Activated T-helper 9 cell treated with anti-CD3 and anti-CD28 coated beads, Interleukin-2, amount 50 U/mL, for 16 hours (primary cell): ENCODE data around the gene SERPINA3.
"Not testable (repeated sequence)": the region's sequence is repeated elsewhere in the genome, so short reads cannot be mapped to it uniquely, and the experiment has no call there.

Experiments used
- DNase-seq: peaks from one replicate; pipeline ENCODE4 v3.0.0-alpha.2; 2020; ENCODE audit warnings: low read depth

Gene SERPINA3

DNA sequence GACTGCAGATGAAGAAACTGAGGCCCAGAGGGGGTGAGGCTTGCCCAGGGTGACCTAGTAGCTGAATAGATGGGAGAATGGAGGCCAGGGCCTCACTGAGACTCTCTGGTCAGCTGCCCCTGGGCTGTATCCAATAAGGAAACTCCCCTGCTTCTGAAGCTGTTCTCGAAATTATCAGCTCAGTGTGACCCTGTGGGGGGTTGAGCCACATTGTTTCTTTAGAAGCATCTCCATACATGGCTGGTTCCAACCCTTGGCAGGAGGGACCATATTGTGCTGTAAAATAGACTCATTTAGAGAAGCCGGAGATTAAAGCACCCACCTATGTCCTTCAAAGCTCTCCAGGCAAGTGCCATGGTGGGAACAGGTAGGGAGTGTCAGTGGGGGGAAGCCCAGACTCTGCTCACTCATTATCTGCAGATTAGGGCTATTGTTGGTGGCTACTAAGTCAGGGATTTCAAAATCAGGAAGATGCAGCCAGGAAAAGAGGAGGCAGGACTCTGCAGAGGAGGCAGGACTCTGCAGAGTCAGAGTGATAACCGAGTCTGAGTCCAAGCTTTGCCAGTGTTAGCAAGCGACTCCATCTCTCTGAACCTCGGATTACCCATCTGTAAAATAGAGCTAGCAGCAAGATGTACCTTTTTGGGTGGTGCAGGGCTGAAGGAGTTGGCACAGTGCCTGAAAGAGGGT lies 27.5 kb upstream of the SERPINA3 start:
- DNase-seq, result no peak

GRCh38 chr14:94586635-94587034 lies 25.6 kb upstream of the SERPINA3 start:
- DNase-seq, result no peak

GRCh38 chr14:94588311-94588710 lies 23.9 kb upstream of the SERPINA3 start:
- DNase-seq, result no peak

DNA sequence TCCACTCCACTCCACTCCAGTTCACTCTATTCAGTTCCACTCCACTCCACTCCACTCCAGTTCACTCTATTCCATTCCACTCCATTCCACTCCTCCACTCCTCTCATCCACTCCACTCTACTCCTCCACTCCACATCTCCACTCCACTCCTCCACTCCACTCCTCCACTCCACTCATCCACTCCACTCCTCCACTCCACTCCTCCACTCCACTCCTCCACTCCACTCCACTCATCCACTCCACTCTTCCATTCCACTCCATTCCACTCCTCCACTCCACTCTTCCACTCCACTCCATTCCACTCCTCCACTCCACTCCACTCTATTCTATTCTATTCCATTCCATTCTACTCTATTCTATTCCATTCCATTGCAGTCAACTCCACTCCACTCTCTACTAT lies 21.1 kb upstream of the SERPINA3 start:
- no peak for DNase-seq

DNA sequence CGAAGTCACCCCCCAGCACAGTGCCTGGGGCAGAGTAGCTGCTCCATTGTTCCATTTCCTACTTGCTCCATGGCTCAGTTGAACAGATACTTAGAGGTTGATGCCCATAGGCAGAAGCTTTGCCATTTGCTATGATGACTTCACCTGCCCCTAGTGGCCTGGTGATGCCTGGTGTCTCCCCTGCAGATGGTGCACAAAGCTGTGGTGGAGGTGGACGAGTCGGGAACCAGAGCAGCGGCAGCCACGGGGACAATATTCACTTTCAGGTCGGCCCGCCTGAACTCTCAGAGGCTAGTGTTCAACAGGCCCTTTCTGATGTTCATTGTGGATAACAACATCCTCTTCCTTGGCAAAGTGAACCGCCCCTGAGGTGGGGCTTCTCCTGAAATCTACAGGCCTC lies 20.3 kb upstream of the SERPINA3 start:
- DNase-seq, result no peak

DNA sequence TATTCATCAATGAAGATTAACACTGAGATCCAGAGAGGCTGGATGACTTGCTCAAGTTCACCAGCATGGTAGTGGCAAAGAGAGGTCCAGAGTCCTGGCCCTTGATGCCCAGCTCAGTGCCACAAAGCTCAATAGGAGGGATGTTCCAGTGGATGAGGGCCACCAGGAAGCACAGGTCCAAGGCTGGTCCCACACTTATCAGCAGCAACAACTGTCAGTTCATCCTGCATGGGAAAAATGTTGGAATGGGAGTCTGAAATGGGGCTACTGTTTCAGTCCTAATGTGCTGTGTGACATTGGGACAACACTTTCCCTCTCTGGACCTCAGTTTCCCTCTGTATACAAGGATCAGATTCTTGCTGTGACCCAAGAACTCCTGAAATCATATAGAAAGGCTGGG lies 19.7 kb upstream of the SERPINA3 start:
- no peak for DNase-seq

DNA sequence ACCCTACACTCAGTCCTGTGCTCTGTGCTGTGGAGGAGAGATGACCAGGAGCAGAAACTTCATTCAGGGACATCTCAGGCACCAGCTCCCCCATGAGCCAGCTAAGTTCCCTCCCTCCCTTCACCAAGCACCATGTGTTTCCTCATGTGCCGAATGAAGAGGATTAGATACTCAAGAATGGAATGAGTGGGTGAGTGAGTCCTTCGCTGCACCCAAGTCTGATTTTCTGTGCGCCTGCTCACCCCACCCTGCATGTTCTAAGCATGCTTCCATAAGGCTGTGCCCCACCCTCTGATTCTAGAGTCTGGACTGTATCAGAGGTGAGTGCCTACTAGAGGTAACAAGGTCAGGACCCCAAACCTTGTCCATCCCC lies 18.8 kb upstream of the SERPINA3 start:
- no peak for DNase-seq

GRCh38 chr14:94593749-94594431 lies 18.3 kb upstream of the SERPINA3 start:
- no peak for DNase-seq

- no peak for DNase-seq
These were observed 17.8 kb upstream of the SERPINA3 start for GRCh38 chr14:94594441-94594840.

GRCh38 chr14:94595912-94596311 lies 16.3 kb upstream of the SERPINA3 start:
- no peak for DNase-seq

DNA sequence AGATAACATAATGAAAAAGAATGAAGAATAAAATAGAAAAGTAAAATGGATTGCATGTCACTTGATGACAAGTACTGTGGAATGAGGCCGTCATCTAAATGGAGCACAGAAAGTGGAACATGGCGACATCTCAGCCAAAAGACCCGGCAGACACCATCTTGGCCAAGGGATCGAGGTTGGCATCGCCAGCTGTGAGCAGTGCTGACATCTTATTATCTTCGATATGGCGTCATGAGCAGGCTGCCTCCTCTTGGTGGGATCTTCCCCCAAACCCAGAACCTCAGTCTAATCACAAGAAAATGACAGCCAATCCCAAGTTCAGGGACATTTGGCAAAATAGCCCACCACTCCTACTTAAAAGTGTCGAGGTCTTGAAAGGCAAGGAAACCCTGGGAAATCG lies 15.8 kb upstream of the SERPINA3 start:
- no peak for DNase-seq

DNA sequence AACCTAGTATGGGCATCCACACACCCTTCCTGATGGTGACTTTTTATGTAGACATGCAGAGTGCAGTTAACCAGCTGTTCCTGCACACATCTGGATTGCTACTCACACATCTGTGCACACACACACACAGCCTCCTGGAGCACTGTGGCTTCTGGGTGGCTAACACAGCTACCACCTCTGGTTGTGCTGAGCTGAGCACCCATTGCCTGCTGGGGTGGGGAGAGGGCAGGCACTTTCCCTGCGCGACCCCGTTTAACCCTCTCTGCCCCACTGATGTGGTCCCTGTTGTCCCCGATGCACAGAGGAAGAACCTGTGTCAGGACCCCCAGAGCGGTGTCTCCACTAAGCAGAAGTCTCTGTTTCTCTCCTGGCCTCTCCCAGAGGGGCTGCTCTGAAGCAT lies 14.4 kb upstream of the SERPINA3 start:
- DNase-seq, result no peak

DNA sequence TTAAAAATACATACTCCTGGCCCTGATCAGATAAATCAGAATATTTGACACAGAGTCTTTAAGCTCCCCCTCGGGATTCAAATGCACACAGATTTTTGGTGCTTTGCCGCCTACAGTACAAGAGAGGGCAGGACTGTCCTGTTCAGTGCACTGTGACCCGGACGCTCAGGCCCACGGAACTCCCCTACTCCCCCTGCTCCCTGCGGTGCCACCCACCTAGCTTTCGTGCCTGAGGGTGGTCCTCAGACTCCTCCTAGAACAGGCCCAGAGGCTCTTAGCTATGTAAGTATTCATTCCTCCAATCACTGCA lies 13.7 kb upstream of the SERPINA3 start:
- no peak for DNase-seq

- no peak for DNase-seq
These were observed 13.2 kb upstream of the SERPINA3 start for GRCh38 chr14:94598816-94599655.

- DNase-seq, result no peak
These were observed 12.6 kb upstream of the SERPINA3 start for GRCh38 chr14:94599656-94600004.

DNA sequence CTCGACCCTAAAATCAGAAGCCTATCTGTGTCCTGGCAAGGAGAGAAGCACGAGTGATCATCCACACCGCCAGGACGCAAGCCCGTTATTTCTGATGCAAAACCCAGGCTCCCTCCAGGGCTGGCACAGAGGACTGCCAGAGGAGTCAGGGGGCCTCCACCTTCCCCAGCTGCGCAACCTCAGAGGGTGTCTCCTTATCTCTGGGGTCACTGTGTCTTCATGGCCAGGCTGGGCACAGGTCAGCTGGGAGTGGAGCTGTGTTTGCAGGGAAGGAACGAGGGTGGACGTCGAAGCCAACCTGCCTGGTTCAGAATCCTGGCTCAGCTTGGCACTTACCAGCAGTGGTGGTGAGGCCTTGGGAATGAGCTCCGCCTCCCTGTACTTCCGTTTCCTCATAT lies 12.0 kb upstream of the SERPINA3 start:
- DNase-seq, result no peak

DNA sequence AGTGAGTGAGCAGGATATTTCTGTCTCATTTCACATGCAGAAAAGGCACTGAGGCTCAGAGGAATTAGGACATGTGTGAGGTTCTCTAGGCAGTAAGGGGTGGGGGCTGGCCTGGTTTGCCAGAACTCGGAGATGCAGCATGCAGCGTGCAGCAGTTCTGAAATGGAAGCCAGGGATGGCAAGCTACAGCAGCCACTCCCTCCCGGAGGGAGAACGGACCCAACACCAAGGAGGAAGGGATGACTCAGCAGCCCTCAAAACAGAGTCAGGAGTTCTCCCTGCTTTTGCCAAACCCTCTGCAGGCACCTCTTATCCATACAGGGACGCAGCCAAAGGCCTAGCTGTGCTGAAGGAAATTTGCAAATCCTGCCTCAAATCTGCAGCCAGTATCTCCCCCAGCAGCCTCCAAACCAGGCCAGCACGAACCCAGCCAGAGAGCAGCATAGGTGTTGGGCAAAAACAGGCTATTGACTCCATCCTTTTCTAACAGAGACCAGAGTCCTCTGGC lies 10.3 kb upstream of the SERPINA3 start:
- no peak for DNase-seq

DNA sequence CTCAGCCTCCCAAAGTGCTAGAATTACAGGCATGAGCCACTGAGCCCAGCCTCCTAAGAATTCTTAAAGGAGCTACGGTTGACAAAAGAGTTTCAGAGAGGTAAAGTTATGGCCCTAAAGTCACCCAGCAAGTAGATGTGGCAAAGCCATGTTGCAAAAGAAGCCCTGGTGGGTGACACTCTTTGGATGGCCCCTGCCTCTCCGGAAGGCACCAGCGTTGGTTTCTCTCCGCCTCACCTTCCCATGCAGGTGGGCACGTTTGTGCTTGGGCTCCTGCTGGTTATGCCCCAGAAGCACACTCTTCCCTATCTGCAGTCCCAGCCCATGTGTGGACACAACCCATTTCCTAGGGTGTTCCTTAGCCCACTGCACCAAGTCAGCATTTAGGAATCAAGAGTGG lies 9.5 kb upstream of the SERPINA3 start:
- DNase-seq, result no peak

DNA sequence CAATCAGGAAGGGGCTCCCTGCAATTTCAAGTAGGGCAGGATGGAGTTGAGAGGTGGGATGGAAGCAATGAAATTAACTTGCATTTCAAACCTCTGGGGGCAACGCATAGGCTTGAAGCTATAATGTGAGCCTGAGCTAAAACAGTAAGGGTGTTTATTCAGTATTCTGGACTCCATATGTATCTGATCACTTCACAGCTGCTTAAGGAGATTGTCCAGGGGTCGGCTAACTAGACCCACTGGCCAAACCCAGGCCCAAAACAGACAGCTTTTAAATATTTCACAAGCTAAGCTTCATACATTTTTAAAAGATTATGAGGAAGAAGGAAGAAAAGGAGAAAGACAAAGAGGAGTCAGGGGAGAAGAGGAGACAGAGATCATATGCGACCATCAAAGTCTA lies 6.8 kb upstream of the SERPINA3 start:
- DNase-seq, result no peak

GRCh38 chr14:94608966-94609365 lies 3.2 kb upstream of the SERPINA3 start:
- DNase-seq, result not testable (repeated sequence)

DNA sequence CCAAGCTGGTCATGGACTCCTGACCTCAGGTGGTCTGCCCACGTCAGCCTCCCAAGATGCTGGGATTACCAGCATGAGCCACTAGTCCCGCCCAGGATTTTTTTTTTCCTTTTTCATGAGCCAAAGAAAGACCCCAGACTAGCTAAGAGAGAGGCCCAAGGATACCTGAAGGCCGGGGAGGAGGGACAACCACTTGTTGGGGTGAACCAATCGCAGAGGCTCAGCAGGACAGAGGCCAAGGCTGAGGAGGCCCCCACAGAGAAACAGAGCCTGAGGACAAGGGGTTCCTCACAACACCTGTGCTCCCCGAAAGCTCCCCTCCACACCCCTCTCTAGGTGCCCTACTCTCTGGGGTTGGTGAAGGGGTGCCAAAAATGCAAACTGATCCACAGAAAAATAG lies 1.0 kb upstream of the SERPINA3 start:
- no peak for DNase-seq

GRCh38 chr14:94612580-94613554 lies 676 bp downstream of the SERPINA3 start:
- no peak for DNase-seq
